ENCODE results near the gene DMD.

DNA sequence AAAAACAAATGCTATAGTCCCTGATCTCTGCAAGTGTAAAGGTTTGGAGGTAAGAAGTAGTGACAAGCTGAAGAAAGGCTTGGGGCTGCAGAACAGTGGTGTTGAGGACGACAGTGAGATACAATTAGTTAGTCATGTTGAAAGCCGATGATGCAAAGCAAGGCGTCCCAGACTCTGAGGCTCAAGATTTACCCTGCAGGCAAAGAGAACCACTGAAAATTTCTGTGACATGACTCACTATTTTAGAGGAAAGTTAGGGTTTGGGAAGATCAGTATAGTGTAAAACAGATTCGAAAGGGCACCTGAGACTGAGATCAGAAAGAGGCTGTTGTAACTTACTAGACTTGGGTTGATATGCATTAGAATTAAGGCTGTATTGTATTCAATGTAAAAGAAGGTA is 1858.3 kb downstream of the DMD start:
- TF ChIP-seq, protein P1, sequence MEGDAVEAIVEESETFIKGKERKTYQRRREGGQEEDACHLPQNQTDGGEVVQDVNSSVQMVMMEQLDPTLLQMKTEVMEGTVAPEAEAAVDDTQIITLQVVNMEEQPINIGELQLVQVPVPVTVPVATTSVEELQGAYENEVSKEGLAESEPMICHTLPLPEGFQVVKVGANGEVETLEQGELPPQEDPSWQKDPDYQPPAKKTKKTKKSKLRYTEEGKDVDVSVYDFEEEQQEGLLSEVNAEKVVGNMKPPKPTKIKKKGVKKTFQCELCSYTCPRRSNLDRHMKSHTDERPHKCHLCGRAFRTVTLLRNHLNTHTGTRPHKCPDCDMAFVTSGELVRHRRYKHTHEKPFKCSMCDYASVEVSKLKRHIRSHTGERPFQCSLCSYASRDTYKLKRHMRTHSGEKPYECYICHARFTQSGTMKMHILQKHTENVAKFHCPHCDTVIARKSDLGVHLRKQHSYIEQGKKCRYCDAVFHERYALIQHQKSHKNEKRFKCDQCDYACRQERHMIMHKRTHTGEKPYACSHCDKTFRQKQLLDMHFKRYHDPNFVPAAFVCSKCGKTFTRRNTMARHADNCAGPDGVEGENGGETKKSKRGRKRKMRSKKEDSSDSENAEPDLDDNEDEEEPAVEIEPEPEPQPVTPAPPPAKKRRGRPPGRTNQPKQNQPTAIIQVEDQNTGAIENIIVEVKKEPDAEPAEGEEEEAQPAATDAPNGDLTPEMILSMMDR (IDR thresholded peaks at IDR 0.05; ENCODE audit: low read depth, low read length) = no peak
- TF ChIP-seq MYC (IDR thresholded peaks at IDR 0.05; ENCODE audit: low read depth, low read length) (no peak), POLR2A (IDR thresholded peaks at IDR 0.05; ENCODE audit: extremely low read depth, insufficient read length) (no peak)

Data from NB4 (cell line).